ENCODE measurements around the gene TLR9. TPM values are rescaled to one million over a fixed set of nuclear protein-coding genes. Genes with fewer than 3 reads are reported as not detected.
A peak's percentile ranks its signal among the peaks of the same experiment; 100 is the strongest.
"Not testable (repeated sequence)": the region's sequence is repeated elsewhere in the genome, so short reads cannot be mapped to it uniquely, and the experiment has no call there.

TLR9 gene
- total RNA-seq, 3 donors from 2014 or later = 0.29 TPM; not detected in 2

DNA sequence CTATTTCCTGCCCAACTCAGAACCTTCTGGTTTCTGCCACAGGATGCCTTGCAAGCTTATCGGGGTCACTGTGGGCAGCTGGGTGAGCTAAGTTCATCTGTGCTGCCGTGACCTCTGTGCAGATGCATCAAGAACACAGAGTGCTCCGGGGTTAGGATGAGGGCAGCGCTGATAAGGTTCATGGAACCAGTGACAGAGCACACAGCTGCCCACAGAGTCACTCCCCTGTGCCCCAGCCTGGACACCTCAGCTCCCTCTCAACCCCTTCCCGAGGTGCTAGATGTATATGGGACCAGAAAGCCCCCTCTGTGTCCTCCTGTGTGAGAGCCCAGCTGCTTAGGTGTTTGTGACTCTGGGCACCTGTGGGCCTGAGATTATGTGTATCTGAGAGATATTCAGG, 43.2 kb downstream of the TLR9 start:
- DNase-seq (ENCODE audit: low spot score in 2 of 2) = no peak
- Histone ChIP-seq H3K4me3 (no peak overlapping the region), H3K9me3 (no peaks in the 10 kb centered on the region), H3K4me1 (peaks cover 0 to 4% of the 10 kb centered on the region in 2 donors), H3K27me3 (no peaks in the 10 kb centered on the region), H3K36me3 (no peaks in the 10 kb centered on the region), H3K27ac (peak overlapping the region; percentile 55 to 63)
- intact Hi-C loops (cut with DNase I; ENCODE audit: low total_unique reads) = no loop called here
- TF ChIP-seq, protein P1, sequence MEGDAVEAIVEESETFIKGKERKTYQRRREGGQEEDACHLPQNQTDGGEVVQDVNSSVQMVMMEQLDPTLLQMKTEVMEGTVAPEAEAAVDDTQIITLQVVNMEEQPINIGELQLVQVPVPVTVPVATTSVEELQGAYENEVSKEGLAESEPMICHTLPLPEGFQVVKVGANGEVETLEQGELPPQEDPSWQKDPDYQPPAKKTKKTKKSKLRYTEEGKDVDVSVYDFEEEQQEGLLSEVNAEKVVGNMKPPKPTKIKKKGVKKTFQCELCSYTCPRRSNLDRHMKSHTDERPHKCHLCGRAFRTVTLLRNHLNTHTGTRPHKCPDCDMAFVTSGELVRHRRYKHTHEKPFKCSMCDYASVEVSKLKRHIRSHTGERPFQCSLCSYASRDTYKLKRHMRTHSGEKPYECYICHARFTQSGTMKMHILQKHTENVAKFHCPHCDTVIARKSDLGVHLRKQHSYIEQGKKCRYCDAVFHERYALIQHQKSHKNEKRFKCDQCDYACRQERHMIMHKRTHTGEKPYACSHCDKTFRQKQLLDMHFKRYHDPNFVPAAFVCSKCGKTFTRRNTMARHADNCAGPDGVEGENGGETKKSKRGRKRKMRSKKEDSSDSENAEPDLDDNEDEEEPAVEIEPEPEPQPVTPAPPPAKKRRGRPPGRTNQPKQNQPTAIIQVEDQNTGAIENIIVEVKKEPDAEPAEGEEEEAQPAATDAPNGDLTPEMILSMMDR (IDR thresholded peaks at IDR 0.05) = no peak
- TF ChIP-seq POLR2A (IDR thresholded peaks at IDR 0.05) = no peak
- no peak for TF ChIP-seq POLR2AphosphoS5 (IDR thresholded peaks at IDR 0.05)

- H3K27ac ChIP-seq = peak overlapping the region; percentile 55 to 63
- no peak overlapping the region for H3K4me3 ChIP-seq
- no peaks in the 10 kb centered on the region for H3K9me3 ChIP-seq
- peaks cover 6 to 11% of the 10 kb centered on the region in 2 donors for H3K4me1 ChIP-seq
- intact Hi-C loops (cut with DNase I; ENCODE audit: low total_unique reads) = no loop called here
- H3K36me3 ChIP-seq = no peaks in the 10 kb centered on the region
- DNase-seq (ENCODE audit: low spot score in 2 of 2) = no peak
- TF ChIP-seq POLR2AphosphoS5 (IDR thresholded peaks at IDR 0.05) (no peak), POLR2A (IDR thresholded peaks at IDR 0.05) (no peak)
- TF ChIP-seq, protein P1 (IDR thresholded peaks at IDR 0.05) = no peak
- H3K27me3 ChIP-seq = no peaks in the 10 kb centered on the region
Observed at GRCh38 chr3:52181543-52181942, 43.9 kb downstream of the TLR9 start.

DNA sequence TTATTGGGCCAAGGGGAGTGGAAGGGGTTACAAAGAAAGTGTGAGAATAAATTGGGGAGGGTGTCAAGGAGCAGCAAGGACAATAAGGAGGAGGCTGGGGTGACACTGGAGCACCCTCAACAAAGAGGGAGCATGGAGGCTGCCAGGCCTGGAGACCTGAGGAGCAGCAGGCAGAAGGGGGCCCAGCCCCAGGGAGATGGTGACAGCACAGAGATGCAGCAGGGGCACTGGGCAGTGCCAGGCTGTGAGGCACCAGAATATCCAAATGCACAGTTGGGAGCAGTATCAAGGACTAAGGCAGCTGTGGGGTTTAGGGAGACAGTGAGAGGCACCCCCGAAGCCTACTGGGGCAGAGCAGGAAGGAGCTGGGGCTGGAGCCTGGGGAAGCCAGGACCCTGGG, 46.9 kb downstream of the TLR9 start:
- Histone ChIP-seq H3K4me3 (no peak overlapping the region), H3K27ac (peak overlapping the region in 1 of 2 donors; percentile 6), H3K27me3 (no peaks in the 10 kb centered on the region), H3K9me3 (no peaks in the 10 kb centered on the region), H3K36me3 (no peaks in the 10 kb centered on the region), H3K4me1 (peaks cover 7 to 12% of the 10 kb centered on the region in 2 donors)
- TF ChIP-seq, protein P1 (IDR thresholded peaks at IDR 0.05) = no peak
- TF ChIP-seq POLR2A (IDR thresholded peaks at IDR 0.05) (no peak), POLR2AphosphoS5 (IDR thresholded peaks at IDR 0.05) (no peak)
- intact Hi-C loops (cut with DNase I; ENCODE audit: low total_unique reads) = no loop called here
- no peak for DNase-seq (ENCODE audit: low spot score in 2 of 2)

DNA sequence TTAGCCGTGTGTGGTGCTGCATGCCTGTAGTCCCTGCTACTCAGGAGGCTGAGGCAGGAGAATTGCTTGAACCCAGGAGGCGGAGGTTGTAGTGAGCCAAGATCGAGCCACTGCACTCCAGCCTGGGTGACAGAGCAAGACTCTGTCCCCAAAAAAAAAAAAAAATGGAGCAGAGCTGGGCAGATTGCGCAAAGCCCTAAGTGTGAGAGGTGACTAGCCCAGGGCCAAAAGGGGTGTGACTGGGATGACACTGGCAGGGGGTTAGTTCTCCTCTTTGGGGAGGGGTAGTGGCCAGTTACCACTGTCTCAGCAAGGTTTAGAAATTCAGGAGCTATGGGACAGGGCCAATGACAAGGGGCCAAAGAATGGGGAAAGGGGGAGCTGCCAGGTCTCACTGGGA, 47.3 kb downstream of the TLR9 start:
- H3K36me3 ChIP-seq; DNase-seq (ENCODE audit: low spot score in 2 of 2); H3K9me3 ChIP-seq; intact Hi-C loops (cut with DNase I; ENCODE audit: low total_unique reads); H3K27me3 ChIP-seq; H3K4me3 ChIP-seq: not testable (repeated sequence)
- H3K4me1 ChIP-seq = peaks cover 7 to 12% of the 10 kb centered on the region in 2 donors
- peak overlapping the region; percentile 49 to 69 for H3K27ac ChIP-seq

- no peak overlapping the region for H3K4me3 ChIP-seq
- H3K4me1 ChIP-seq = peaks cover 7 to 12% of the 10 kb centered on the region in 2 donors
- peak in 1 of 2 donors; percentile 71 for DNase-seq (ENCODE audit: low spot score in 2 of 2)
- H3K27me3 ChIP-seq = no peaks in the 10 kb centered on the region
- TF ChIP-seq POLR2A (IDR thresholded peaks at IDR 0.05) (no peak), POLR2AphosphoS5 (IDR thresholded peaks at IDR 0.05) (no peak)
- TF ChIP-seq, protein P1 (IDR thresholded peaks at IDR 0.05) = no peak
- H3K9me3 ChIP-seq = no peaks in the 10 kb centered on the region
- intact Hi-C loops (cut with DNase I; ENCODE audit: low total_unique reads) = no loop called here
- peak overlapping the region; percentile 49 to 69 for H3K27ac ChIP-seq
- no peaks in the 10 kb centered on the region for H3K36me3 ChIP-seq
Observed at GRCh38 chr3:52177701-52178042, 47.8 kb downstream of the TLR9 start.
